Osteoblast (primary cell): ENCODE results near the gene RIMBP2. TPM values are rescaled to one million over a fixed set of nuclear protein-coding genes. Genes with fewer than 3 reads are reported as not detected.

Experiments
- DNase-seq: peaks from one replicate; pipeline ENCODE4 v3.0.0; 2011; ENCODE audit warnings: low spot score, mixed read lengths; ENCODE audit not compliant: insufficient read length; ENCODE audit errors: missing footprints
- H2AFZ ChIP-seq: 2 replicates; pipeline ENCODE4 v1.6.0; 2011; ENCODE audit warnings: mild to moderate bottlenecking, low read length
- H3K27ac ChIP-seq: 2 replicates; pipeline ENCODE4 v1.5.1; 2011; ENCODE audit warnings: mild to moderate bottlenecking, low read depth, low read length, moderate library complexity
- H3K27me3 ChIP-seq: 2 replicates; pipeline ENCODE4 v1.6.0; 2012; ENCODE audit warnings: mild to moderate bottlenecking, control low read depth, inconsistent platforms, low read length, moderate library complexity; ENCODE audit not compliant: insufficient read depth
- H3K36me3 ChIP-seq: 2 replicates; pipeline ENCODE4 v1.5.1; 2011; ENCODE audit warnings: mild to moderate bottlenecking, low read length, control low read depth, moderate library complexity; ENCODE audit not compliant: insufficient read depth
- H3K4me1 ChIP-seq: 2 replicates; pipeline ENCODE4 v1.5.1; 2011; ENCODE audit warnings: mild to moderate bottlenecking, low read length, control low read depth, moderate library complexity; ENCODE audit not compliant: insufficient read depth
- H3K4me2 ChIP-seq: 2 replicates; pipeline ENCODE4 v1.6.0; 2011; ENCODE audit warnings: mild to moderate bottlenecking, low read length; ENCODE audit not compliant: insufficient read depth
- H3K4me3 ChIP-seq: fragments of 200-600 bp; sonication (generic); 3 replicates; pipeline ENCODE4 v1.5.1; 2012; ENCODE audit warnings: mild to moderate bottlenecking, low read length, inconsistent platforms; ENCODE audit not compliant: insufficient read depth
- H3K79me2 ChIP-seq: 2 replicates; pipeline ENCODE4 v1.6.0; 2012; ENCODE audit warnings: mild to moderate bottlenecking, low read length, control low read depth, inconsistent platforms; ENCODE audit not compliant: insufficient read depth
- H3K9me3 ChIP-seq: 2 replicates; pipeline ENCODE4 v1.5.1; 2011; ENCODE audit warnings: low read depth, low read length, control low read depth
- H4K20me1 ChIP-seq: 2 replicates; pipeline ENCODE4 v1.6.0; 2012; ENCODE audit warnings: mild to moderate bottlenecking, low read length, control low read depth; ENCODE audit not compliant: insufficient read depth
- CTCF ChIP-seq: IDR thresholded peaks from 2 replicates; pipeline ENCODE4 v1.5.1; 2011; ENCODE audit warnings: mild to moderate bottlenecking, low read depth, low read length, moderate library complexity; ENCODE audit errors: extremely low read depth
- total RNA-seq: library from RNA; depleted of rRNA; stranded (reverse); fragments of >200 nt; gene quantifications from 2 replicates; pipeline ENCODE4 v1.2.3, GENCODE V29; 2012

RIMBP2 gene
- total RNA-seq, 1 donor: not detected

GRCh38 chr12:130482448-130482847, 233.7 kb downstream of the RIMBP2 start:
- Histone ChIP-seq H3K4me3 (no peak overlapping the region), H3K27me3 (no peaks in the 10 kb centered on the region), H3K27ac (no peak overlapping the region), H3K4me2 (no peak overlapping the region), H2AFZ (no peak overlapping the region), H3K4me1 (no peaks in the 10 kb centered on the region), H3K36me3 (no peaks in the 10 kb centered on the region), H3K9me3 (no peaks in the 10 kb centered on the region), H3K79me2 (no peaks in the 10 kb centered on the region), H4K20me1 (no peaks in the 10 kb centered on the region)
- no peak for TF ChIP-seq CTCF
- no peak for DNase-seq

- no peak overlapping the region for H3K27ac ChIP-seq
- no peaks in the 10 kb centered on the region for H4K20me1 ChIP-seq
- H3K36me3 ChIP-seq: no peaks in the 10 kb centered on the region
- DNase-seq: no peak
- H3K4me2 ChIP-seq: no peak overlapping the region
- no peaks in the 10 kb centered on the region for H3K27me3 ChIP-seq
- no peaks in the 10 kb centered on the region for H3K4me1 ChIP-seq
- no peak for TF ChIP-seq CTCF
- H3K9me3 ChIP-seq: no peaks in the 10 kb centered on the region
- no peak overlapping the region for H2AFZ ChIP-seq
- no peaks in the 10 kb centered on the region for H3K79me2 ChIP-seq
- no peak overlapping the region for H3K4me3 ChIP-seq
Observed at GRCh38 chr12:130481392-130481879, 234.7 kb downstream of the RIMBP2 start.

- no peak overlapping the region for H2AFZ ChIP-seq
- no peaks in the 10 kb centered on the region for H3K27me3 ChIP-seq
- H3K9me3 ChIP-seq: no peaks in the 10 kb centered on the region
- H3K4me2 ChIP-seq: no peak overlapping the region
- H3K27ac ChIP-seq: no peak overlapping the region
- H3K36me3 ChIP-seq: no peaks in the 10 kb centered on the region
- H3K4me3 ChIP-seq: no peak overlapping the region
- no peaks in the 10 kb centered on the region for H3K4me1 ChIP-seq
- no peaks in the 10 kb centered on the region for H3K79me2 ChIP-seq
- no peaks in the 10 kb centered on the region for H4K20me1 ChIP-seq
- DNase-seq: no peak
- TF ChIP-seq CTCF: no peak
Observed at GRCh38 chr12:130480887-130481286, 235.2 kb downstream of the RIMBP2 start.

GRCh38 chr12:130480231-130480630, 235.9 kb downstream of the RIMBP2 start:
- Histone ChIP-seq H3K4me1 (no peaks in the 10 kb centered on the region), H4K20me1 (no peaks in the 10 kb centered on the region), H3K4me3 (no peak overlapping the region), H2AFZ (no peak overlapping the region), H3K79me2 (no peaks in the 10 kb centered on the region), H3K9me3 (no peaks in the 10 kb centered on the region), H3K27me3 (no peaks in the 10 kb centered on the region), H3K4me2 (no peak overlapping the region), H3K36me3 (no peaks in the 10 kb centered on the region), H3K27ac (no peak overlapping the region)
- no peak for TF ChIP-seq CTCF
- no peak for DNase-seq
